Keratinocyte (primary cell): ENCODE data around the gene NDUFS4. TPM values are rescaled to one million over a fixed set of nuclear protein-coding genes. Genes with fewer than 3 reads are reported as not detected.

Experiments
- DNase-seq: peaks from one replicate; pipeline ENCODE4 v3.0.0-alpha.2; 2011; ENCODE audit warnings: low read depth, missing footprints, low spot score
- FAIRE-seq: peaks from 2 replicates; lab custom pipeline; 2011; peaks lifted over from hg19 to GRCh38; lab: Jason Lieb, UNC
- H2AFZ ChIP-seq: 2 replicates; pipeline ENCODE4 v1.6.0; 2012; ENCODE audit warnings: low read length, control low read depth, inconsistent platforms; ENCODE audit not compliant: control insufficient read depth
- H3K27ac ChIP-seq: 2 replicates; pipeline ENCODE4 v1.5.1; 2011; ENCODE audit warnings: low read length; ENCODE audit not compliant: control insufficient read depth, insufficient read depth
- H3K27me3 ChIP-seq: 3 replicates; pipeline ENCODE4 v1.6.0; 2011; ENCODE audit warnings: low read length; ENCODE audit not compliant: control insufficient read depth, insufficient read depth; ENCODE audit errors: extremely low read depth
- H3K36me3 ChIP-seq, 2 experiments: 2 replicates in 1 of 2; 3 replicates in 1 of 2; pipeline ENCODE4 v1.5.1; 2011; ENCODE audit warnings: low read length in 2 of 2, mild to moderate bottlenecking in 1 of 2; ENCODE audit not compliant: control insufficient read depth in 2 of 2, insufficient read depth in 2 of 2; ENCODE audit errors: extremely low read depth in 1 of 2
- H3K4me1 ChIP-seq: 3 replicates; pipeline ENCODE4 v1.5.1; 2011; ENCODE audit warnings: low read length; ENCODE audit not compliant: control insufficient read depth, insufficient read depth; ENCODE audit errors: extremely low read depth
- H3K4me2 ChIP-seq: 3 replicates; pipeline ENCODE4 v1.6.0; 2011; ENCODE audit warnings: low read depth, low read length; ENCODE audit not compliant: control insufficient read depth, insufficient read depth; ENCODE audit errors: extremely low read depth
- H3K4me3 ChIP-seq, 3 experiments: fragments of 200-600 bp in 1 of 3; sonication (generic) in 1 of 3; 2 replicates in 2 of 3; 3 replicates in 1 of 3; pipeline ENCODE4 v1.5.1; 2011 to 2016; ENCODE audit warnings: low read length in 3 of 3, mild to moderate bottlenecking in 3 of 3, control low read depth in 2 of 3, inconsistent platforms in 1 of 3, low read depth in 1 of 3, mixed read lengths in 1 of 3, mixed run types in 1 of 3, moderate library complexity in 1 of 3; ENCODE audit not compliant: control insufficient read depth in 2 of 3, insufficient read depth in 2 of 3; ENCODE audit errors: extremely low read depth in 1 of 3
- H3K79me2 ChIP-seq: 2 replicates; pipeline ENCODE4 v1.6.0; 2012; ENCODE audit warnings: low read length; ENCODE audit not compliant: control insufficient read depth, insufficient read depth
- H3K9ac ChIP-seq: 3 replicates; pipeline ENCODE4 v1.6.0; 2011; ENCODE audit warnings: low read length; ENCODE audit not compliant: control insufficient read depth, insufficient read depth; ENCODE audit errors: extremely low read depth
- H3K9me1 ChIP-seq: 3 replicates; pipeline ENCODE4 v1.6.0; 2011; ENCODE audit warnings: low read length; ENCODE audit not compliant: control insufficient read depth, insufficient read depth; ENCODE audit errors: extremely low read depth
- H3K9me3 ChIP-seq: 2 replicates; pipeline ENCODE4 v1.5.1; 2012; ENCODE audit warnings: low read depth, low read length; ENCODE audit not compliant: control insufficient read depth
- H4K20me1 ChIP-seq: 3 replicates; pipeline ENCODE4 v1.6.0; 2011; ENCODE audit warnings: low read length; ENCODE audit not compliant: control insufficient read depth, insufficient read depth; ENCODE audit errors: extremely low read depth
- CTCF ChIP-seq, 3 experiments: IDR thresholded peaks in 1 of 3; conservative IDR thresholded peaks in 1 of 3; optimal IDR thresholded peaks in 1 of 3; 2 replicates in 2 of 3; 3 replicates in 1 of 3; pipeline versions ENCODE3 to v1.5.1; 2011; ENCODE audit warnings: low read length in 3 of 3, mild to moderate bottlenecking in 3 of 3, moderate library complexity in 2 of 3, control low read depth in 1 of 3, inconsistent platforms in 1 of 3; ENCODE audit not compliant: insufficient read depth in 2 of 3; ENCODE audit errors: extremely low read depth in 1 of 3
- EZH2 ChIP-seq: IDR thresholded peaks from one replicate; pipeline ENCODE4 v1.6.1; 2012; ENCODE audit warnings: inconsistent platforms, mild to moderate bottlenecking, low read length, moderate library complexity
- dilution Hi-C: fragments of 300-500 bp; cut with MboI; formaldehyde crosslinking; loops from one replicate; pipeline ENCODE4 v1.7.0; 2020; ENCODE audit warnings: low sequenced_read_pairs; ENCODE audit not compliant: extremely low pct_ligation_motif_present
- polyA plus RNA-seq, 5 experiments: library from polyadenylated mRNA; depleted of rRNA in 3 of 5; stranded (reverse) in 3 of 5; stranded (forward) in 1 of 5; unstranded in 1 of 5; fragments of >200 nt; gene quantifications; 1 replicate in 1 of 5; 2 replicates in 3 of 5; 3 replicates in 1 of 5; pipeline versions ENCODE4 v1.2.1 to v1.2.3, GENCODE V29; 2011 to 2012; ENCODE audit warnings: missing spikeins in 2 of 5, low read depth in 1 of 5, low replicate concordance in 1 of 5

The NDUFS4 gene
- polyA plus RNA-seq, 1 donor (not counting 4 experiments of a cell fraction or from before 2014, with no cell fraction given) = 118 TPM

DNA sequence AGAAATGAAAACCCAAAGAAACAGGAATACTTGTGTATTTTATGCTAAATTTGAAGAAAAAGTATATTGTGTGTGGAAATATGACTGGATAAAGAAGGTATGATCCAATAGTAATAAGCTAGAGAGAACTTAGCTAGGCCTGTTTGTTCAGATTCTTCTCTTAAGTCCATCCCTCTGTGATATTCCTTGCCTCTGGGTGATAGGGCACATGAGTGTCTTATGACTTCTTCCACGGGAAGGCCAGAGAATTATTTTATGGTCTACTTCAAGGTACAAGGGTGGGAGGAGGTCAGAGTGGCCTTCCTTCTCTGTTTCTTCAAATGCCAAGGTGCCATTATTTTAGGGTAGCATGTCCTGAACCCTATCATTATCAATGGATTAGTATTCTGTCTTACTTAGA, 113.7 kb downstream of the NDUFS4 start:
- Histone ChIP-seq H2AFZ (no peak overlapping the region), H3K4me1 (no peaks in the 10 kb centered on the region), H3K9me1 (no peaks in the 10 kb centered on the region), H4K20me1 (no peaks in the 10 kb centered on the region), H3K36me3 (peaks cover 0 to 2% of the 10 kb centered on the region in 2 experiments), H3K27ac (no peak overlapping the region), H3K4me3 (no peak overlapping the region), H3K9me3 (no peaks in the 10 kb centered on the region), H3K27me3 (no peaks in the 10 kb centered on the region), H3K79me2 (no peaks in the 10 kb centered on the region), H3K9ac (no peak overlapping the region), H3K4me2 (no peak overlapping the region)
- no peak for TF ChIP-seq EZH2
- TF ChIP-seq CTCF (optimal IDR thresholded peaks at IDR 0.05 in 1 of 3, IDR thresholded peaks at IDR 0.05 in 1 of 3, conservative IDR thresholded peaks at IDR 0.05 in 1 of 3; ENCODE audit: extremely low read depth in 1 of 3, insufficient read depth in 2 of 3, low read length in 3 of 3) = no peak
- dilution Hi-C loops = no loop called here
- DNase-seq (no peak), FAIRE-seq (no peak)

DNA sequence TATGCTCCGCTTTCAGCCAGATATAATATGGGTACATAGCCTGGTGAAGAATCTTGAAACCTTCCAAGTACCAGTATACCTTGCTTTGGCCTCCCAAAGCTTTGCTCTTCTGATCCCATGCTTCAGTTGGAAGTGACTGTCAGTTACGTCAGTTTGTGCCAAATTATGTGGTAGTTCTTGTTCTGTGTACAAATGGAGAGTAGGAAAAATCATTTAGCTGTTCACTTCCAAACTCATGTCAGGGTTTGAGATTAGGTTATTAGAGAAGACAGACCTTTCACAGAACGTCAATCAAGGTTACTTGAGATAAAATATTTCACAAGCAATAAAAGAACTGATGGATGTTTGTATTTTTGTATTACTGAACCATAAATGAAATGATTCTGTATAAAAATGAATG, 117.2 kb downstream of the NDUFS4 start:
- Histone ChIP-seq H3K79me2 (no peaks in the 10 kb centered on the region), H3K9ac (no peak overlapping the region), H3K27ac (no peak overlapping the region), H3K9me1 (no peaks in the 10 kb centered on the region), H3K36me3 (no peaks in the 10 kb centered on the region), H3K9me3 (no peaks in the 10 kb centered on the region), H3K4me1 (no peaks in the 10 kb centered on the region), H2AFZ (no peak overlapping the region), H3K4me3 (no peak overlapping the region), H4K20me1 (no peaks in the 10 kb centered on the region), H3K27me3 (no peaks in the 10 kb centered on the region), H3K4me2 (no peak overlapping the region)
- dilution Hi-C loops = no loop called here
- TF ChIP-seq CTCF (optimal IDR thresholded peaks at IDR 0.05 in 1 of 3, IDR thresholded peaks at IDR 0.05 in 1 of 3, conservative IDR thresholded peaks at IDR 0.05 in 1 of 3; ENCODE audit: extremely low read depth in 1 of 3, insufficient read depth in 2 of 3, low read length in 3 of 3) = no peak
- no peak for TF ChIP-seq EZH2
- no peak for FAIRE-seq
- DNase-seq = no peak
